ENCODE data around the gene NTN4.

Gene NTN4

DNA sequence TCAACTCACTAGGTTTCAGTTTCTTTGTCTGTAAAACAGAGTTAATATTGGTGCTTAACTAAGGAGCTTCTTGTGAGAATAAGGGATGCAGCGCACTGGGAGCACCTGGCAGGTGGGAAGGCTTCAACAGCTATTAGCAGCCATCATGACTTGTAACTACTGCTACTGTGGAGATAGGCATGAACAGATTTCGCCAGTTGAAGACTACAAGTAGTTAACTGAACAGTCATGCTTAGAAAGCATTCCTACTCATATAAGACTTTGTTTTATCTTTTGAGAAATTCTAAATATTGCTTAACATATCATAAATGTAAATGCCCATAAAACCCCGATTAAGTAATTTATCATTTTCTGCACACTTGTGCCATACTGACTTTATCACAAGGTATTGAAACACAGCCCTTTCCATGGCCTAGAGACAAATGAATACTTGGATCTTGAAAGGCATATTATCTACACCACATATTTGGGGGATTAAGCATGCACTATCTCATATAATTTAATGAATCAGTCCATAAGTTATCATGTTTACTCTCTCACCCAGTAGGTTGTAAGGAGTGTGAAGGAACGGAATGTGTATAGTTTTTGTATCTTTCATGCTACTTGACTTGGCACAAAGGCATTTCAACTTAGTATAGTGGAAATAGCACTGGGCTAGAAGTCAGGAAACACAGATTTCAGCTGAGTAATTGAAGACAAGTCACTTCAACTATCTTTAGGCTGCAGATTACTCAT, 16.1 kb downstream of the NTN4 start:
- peaks cover 26% of the 10 kb centered on the region for H3K9me3 Mint-ChIP-seq
- peaks cover 4% of the 10 kb centered on the region for H3K27me3 Mint-ChIP-seq (ENCODE audit: low read depth)
- TF ChIP-seq, protein P1, sequence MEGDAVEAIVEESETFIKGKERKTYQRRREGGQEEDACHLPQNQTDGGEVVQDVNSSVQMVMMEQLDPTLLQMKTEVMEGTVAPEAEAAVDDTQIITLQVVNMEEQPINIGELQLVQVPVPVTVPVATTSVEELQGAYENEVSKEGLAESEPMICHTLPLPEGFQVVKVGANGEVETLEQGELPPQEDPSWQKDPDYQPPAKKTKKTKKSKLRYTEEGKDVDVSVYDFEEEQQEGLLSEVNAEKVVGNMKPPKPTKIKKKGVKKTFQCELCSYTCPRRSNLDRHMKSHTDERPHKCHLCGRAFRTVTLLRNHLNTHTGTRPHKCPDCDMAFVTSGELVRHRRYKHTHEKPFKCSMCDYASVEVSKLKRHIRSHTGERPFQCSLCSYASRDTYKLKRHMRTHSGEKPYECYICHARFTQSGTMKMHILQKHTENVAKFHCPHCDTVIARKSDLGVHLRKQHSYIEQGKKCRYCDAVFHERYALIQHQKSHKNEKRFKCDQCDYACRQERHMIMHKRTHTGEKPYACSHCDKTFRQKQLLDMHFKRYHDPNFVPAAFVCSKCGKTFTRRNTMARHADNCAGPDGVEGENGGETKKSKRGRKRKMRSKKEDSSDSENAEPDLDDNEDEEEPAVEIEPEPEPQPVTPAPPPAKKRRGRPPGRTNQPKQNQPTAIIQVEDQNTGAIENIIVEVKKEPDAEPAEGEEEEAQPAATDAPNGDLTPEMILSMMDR (IDR thresholded peaks at IDR 0.05; ENCODE audit: unreplicated experiment in 3 of 3): no peak
- H3K36me3 Mint-ChIP-seq (ENCODE audit: low read depth): peaks cover 33% of the 10 kb centered on the region
- H3K27ac Mint-ChIP-seq: no peak overlapping the region
- H3K4me3 Mint-ChIP-seq: no peak overlapping the region
- H3K4me1 Mint-ChIP-seq: no peaks in the 10 kb centered on the region

DNA sequence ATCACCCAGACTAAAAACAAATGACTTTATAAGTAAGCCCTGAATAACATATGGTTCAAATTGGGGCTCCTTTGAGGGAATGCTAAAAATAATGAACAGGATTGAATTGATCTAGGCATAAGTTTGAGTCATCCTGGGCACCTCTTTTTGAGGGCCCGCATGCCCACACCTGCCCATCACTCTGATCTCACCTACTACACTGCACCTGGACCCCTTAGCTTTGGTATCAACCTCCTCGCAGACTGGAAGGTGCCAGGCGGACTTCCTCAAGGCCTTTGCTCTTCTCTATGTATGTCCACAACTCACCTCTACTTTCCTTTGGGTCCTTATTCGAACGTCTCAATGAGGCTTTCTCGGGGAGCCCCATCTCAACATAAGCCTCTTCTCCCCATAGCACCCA, 17.2 kb downstream of the NTN4 start:
- Mint-ChIP-seq H3K4me3 (no peak overlapping the region), H3K4me1 (no peaks in the 10 kb centered on the region), H3K27me3 (ENCODE audit: low read depth) (peaks cover 4% of the 10 kb centered on the region), H3K9me3 (peaks cover 26% of the 10 kb centered on the region), H3K27ac (no peak overlapping the region), H3K36me3 (ENCODE audit: low read depth) (peaks cover 33% of the 10 kb centered on the region)
- TF ChIP-seq, protein P1 (IDR thresholded peaks at IDR 0.05; ENCODE audit: unreplicated experiment in 3 of 3): no peak

DNA sequence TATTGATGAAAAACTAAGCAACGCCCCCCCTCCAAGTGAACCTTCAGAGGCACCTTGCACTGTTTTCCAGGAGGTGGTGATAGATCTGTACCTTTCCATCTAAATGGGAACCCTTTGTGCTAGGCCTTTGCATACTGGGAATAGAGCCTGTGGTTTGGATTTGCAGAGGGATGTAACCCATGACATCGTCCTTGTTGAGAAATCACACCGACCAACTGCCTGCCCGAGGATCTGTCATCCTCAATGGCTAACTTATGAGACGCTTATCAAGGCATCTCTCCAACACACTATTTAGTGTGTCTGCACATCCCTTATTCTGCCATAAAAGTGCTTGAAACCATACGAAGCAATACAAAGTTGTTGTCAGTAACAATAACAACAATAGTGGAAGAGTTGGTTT, 22.9 kb downstream of the NTN4 start:
- TF ChIP-seq, protein P1 (IDR thresholded peaks at IDR 0.05; ENCODE audit: unreplicated experiment in 3 of 3): no peak
- no peak overlapping the region for H3K4me3 Mint-ChIP-seq

DNA sequence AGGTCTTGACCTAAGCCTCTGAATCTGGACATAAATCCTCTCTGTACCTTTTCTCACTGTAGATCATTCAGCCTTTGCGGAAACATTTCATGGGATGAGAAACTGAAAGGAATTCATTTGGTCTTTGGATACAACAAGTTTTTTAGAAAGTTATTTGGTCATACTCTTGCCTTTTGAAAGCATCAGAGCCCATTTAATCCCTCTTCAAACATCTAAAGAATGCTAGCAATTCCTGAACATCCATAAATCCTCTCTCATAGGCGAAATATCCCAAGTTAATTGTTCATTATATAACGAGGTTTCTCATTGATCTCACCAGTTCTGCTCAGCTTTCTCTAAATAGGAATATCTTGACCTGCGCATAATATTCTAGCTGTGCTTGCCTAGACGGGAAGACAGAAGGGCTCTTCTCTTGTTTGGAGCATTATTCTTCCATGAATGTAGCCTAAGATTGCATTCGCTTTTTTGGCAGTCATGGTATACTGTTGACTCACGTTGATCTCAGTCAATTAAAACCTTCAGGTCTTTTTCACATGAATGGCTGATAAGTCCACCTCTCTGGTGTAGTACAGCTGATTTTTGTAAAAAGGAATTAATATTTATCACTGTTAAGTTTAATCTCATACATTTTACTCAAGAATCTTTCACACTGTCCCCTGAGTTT, 24.1 kb downstream of the NTN4 start:
- Mint-ChIP-seq H3K27ac (no peak overlapping the region), H3K4me1 (no peaks in the 10 kb centered on the region), H3K36me3 (ENCODE audit: low read depth) (no peaks in the 10 kb centered on the region), H3K27me3 (ENCODE audit: low read depth) (peaks cover 11% of the 10 kb centered on the region), H3K4me3 (no peak overlapping the region), H3K9me3 (no peaks in the 10 kb centered on the region)
- TF ChIP-seq, protein P1 (IDR thresholded peaks at IDR 0.05; ENCODE audit: unreplicated experiment in 3 of 3): no peak

More for the DNA sequence above, 22.9 kb downstream of the NTN4 start:
- no peaks in the 10 kb centered on the region for H3K4me1 Mint-ChIP-seq
- peaks cover 11% of the 10 kb centered on the region for H3K27me3 Mint-ChIP-seq (ENCODE audit: low read depth)
- H3K9me3 Mint-ChIP-seq: no peaks in the 10 kb centered on the region
- no peak overlapping the region for H3K27ac Mint-ChIP-seq
- H3K36me3 Mint-ChIP-seq (ENCODE audit: low read depth): peaks cover 5% of the 10 kb centered on the region

DNA sequence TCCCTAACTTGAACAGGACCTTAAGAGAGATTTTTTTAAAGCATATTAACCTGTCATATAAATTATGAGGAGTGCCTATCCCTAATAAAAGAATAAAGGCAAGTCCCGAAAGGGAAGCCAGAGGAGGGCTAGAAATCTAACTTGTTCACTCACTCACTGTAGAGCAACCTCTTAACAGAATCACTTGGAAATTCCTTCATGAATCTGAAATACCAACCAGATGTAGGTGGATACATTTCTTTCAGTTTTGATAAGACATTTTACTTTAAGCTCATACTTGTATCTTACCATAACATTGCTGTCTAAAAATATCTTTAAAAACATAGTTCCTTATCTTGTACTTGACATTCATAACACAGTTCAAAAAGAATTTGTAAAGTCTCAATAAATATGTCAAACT, 25.7 kb downstream of the NTN4 start:
- H3K4me3 Mint-ChIP-seq: no peak overlapping the region
- H3K4me1 Mint-ChIP-seq: no peaks in the 10 kb centered on the region
- TF ChIP-seq, protein P1 (IDR thresholded peaks at IDR 0.05; ENCODE audit: unreplicated experiment in 3 of 3): no peak
- H3K27ac Mint-ChIP-seq: no peak overlapping the region
- peaks cover 7% of the 10 kb centered on the region for H3K9me3 Mint-ChIP-seq
- H3K36me3 Mint-ChIP-seq (ENCODE audit: low read depth): peaks cover 6% of the 10 kb centered on the region
- H3K27me3 Mint-ChIP-seq (ENCODE audit: low read depth): peaks cover 11% of the 10 kb centered on the region
